GM23248 (cell line): ENCODE results near the gene SECISBP2L. TPM values are rescaled to one million over a fixed set of nuclear protein-coding genes. Genes with fewer than 3 reads are reported as not detected.

Experiments used
- DNase-seq: peaks from one replicate; pipeline ENCODE4 v3.0.0-alpha.2; 2015
- H2AFZ ChIP-seq: fragments of 200-600 bp; sonication (generic); 2 replicates; pipeline ENCODE4 v1.6.1; 2016; ENCODE audit warnings: antibody characterized with exemption
- H3F3A ChIP-seq: fragments of 200-600 bp; sonication (generic); 2 replicates; pipeline ENCODE4 v1.6.1; 2016; ENCODE audit warnings: mild to moderate bottlenecking, antibody characterized with exemption, mixed run types; ENCODE audit not compliant: insufficient read depth
- H3K27ac ChIP-seq: fragments of 200-600 bp; sonication (generic); 2 replicates; pipeline ENCODE4 v1.5.1; 2016; ENCODE audit warnings: mild to moderate bottlenecking
- H3K27me3 ChIP-seq: fragments of 200-600 bp; sonication (generic); replicated peaks from 2 replicates; pipeline ENCODE4 v1.6.1; 2016; ENCODE audit warnings: mild to moderate bottlenecking; ENCODE audit not compliant: insufficient read depth
- H3K36me3 ChIP-seq: fragments of 200-600 bp; sonication (generic); 2 replicates; pipeline ENCODE4 v1.6.1; 2016; ENCODE audit warnings: low read depth, mild to moderate bottlenecking
- H3K4me1 ChIP-seq: fragments of 200-600 bp; sonication (generic); 2 replicates; pipeline ENCODE4 v1.6.1; 2016; ENCODE audit warnings: mild to moderate bottlenecking; ENCODE audit not compliant: insufficient read depth
- H3K4me2 ChIP-seq: fragments of 200-600 bp; sonication (generic); one replicate; pipeline ENCODE4 v1.6.1; 2016; ENCODE audit warnings: mild to moderate bottlenecking; ENCODE audit not compliant: unreplicated experiment
- H3K4me3 ChIP-seq: fragments of 200-600 bp; sonication (generic); 2 replicates; pipeline ENCODE4 v1.5.1; 2016; ENCODE audit warnings: mild to moderate bottlenecking
- H3K79me2 ChIP-seq: fragments of 200-600 bp; sonication (generic); 2 replicates; pipeline ENCODE4 v1.6.1; 2016; ENCODE audit warnings: mild to moderate bottlenecking; ENCODE audit not compliant: insufficient read depth
- H3K9ac ChIP-seq: fragments of 200-600 bp; sonication (generic); 2 replicates; pipeline ENCODE4 v1.6.1; 2016; ENCODE audit warnings: mild to moderate bottlenecking
- H3K9me2 ChIP-seq: fragments of 200-600 bp; sonication (generic); 2 replicates; pipeline ENCODE4 v1.6.1; 2016; ENCODE audit warnings: mixed run types, mild to moderate bottlenecking, moderate library complexity; ENCODE audit not compliant: insufficient read depth
- H3K9me3 ChIP-seq: fragments of 200-600 bp; sonication (generic); one replicate; pipeline ENCODE4 v1.6.1; 2017; ENCODE audit warnings: low read depth
- H4K20me1 ChIP-seq: fragments of 200-600 bp; sonication (generic); 2 replicates; pipeline ENCODE4 v1.6.0; 2016; ENCODE audit not compliant: insufficient read depth
- EZH2 ChIP-seq: fragments of 200-600 bp; sonication (generic); IDR thresholded peaks from 2 replicates; pipeline ENCODE4 v1.6.1; 2018; ENCODE audit warnings: antibody characterized with exemption, mild to moderate bottlenecking; ENCODE audit not compliant: insufficient read depth, poor library complexity, severe bottlenecking
- EZH2phosphoT487 ChIP-seq: fragments of 200-600 bp; sonication (generic); IDR thresholded peaks from 2 replicates; pipeline ENCODE4 v1.6.1; 2018; ENCODE audit warnings: antibody characterized with exemption, moderate library complexity, mild to moderate bottlenecking, low read depth; ENCODE audit not compliant: insufficient read depth
- WGBS, 2 experiments: methylation state at CpG; one replicate each; pipeline ENCODE4 v1.1.6; 2015 to 2017; ENCODE audit warnings: low lambda C conversion rate in 2 of 2, low coverage in 1 of 2; ENCODE audit errors: missing lambda C conversion rate in 2 of 2; 5-methylcytosine and 5-hydroxymethylcytosine counted together
- in situ Hi-C: fragments of 300-500 bp; cut with MboI; formaldehyde crosslinking; loops from 2 replicates; pipeline ENCODE4 v1.15.0; 2020
- polyA plus RNA-seq: library from polyadenylated mRNA; unstranded; fragments of >200 nt; fragmentation: Nextera tagmentation; extraction: Ambion mirVana; gene quantifications from 2 replicates; pipeline ENCODE4 v1.2.1, GENCODE V29; 2016
- total RNA-seq: library from RNA; depleted of rRNA; stranded (reverse); fragments of >200 nt; shearing (Covaris generic); gene quantifications from 2 replicates; pipeline ENCODE4 v1.2.3, GENCODE V29; 2014

The SECISBP2L gene
- total and polyA plus RNA-seq, 2 experiments from 2014 or later, result 26.8 to 29.8 TPM

GRCh38 chr15:49037546-49037940 is 8.7 kb downstream of the SECISBP2L start:
- Histone ChIP-seq H3K4me2 (peak overlapping the region; percentile 41), H3K27me3 (no peaks in the 10 kb centered on the region), H3F3A (peaks cover 18% of the 10 kb centered on the region; the same call in 1 of the 2 replicates), H3K9ac (no peak overlapping the region), H3K4me3 (no peak overlapping the region), H3K36me3 (peaks cover 23% of the 10 kb centered on the region), H3K9me3 (no peaks in the 10 kb centered on the region), H4K20me1 (no peaks in the 10 kb centered on the region; the same call in 1 of the 2 replicates), H2AFZ (no peak overlapping the region), H3K4me1 (peaks cover 39% of the 10 kb centered on the region), H3K9me2 (no peaks in the 10 kb centered on the region), H3K27ac (peak overlapping the region; percentile 25), H3K79me2 (peaks cover 100% of the 10 kb centered on the region)
- DNase-seq, result peak; percentile 13
- no peak for TF ChIP-seq EZH2phosphoT487
- TF ChIP-seq EZH2, result no peak
- in situ Hi-C loops, result no loop called here

GRCh38 chr15:49036650-49037545 is 9.3 kb downstream of the SECISBP2L start:
- peak overlapping the region; percentile 72 for H3K4me2 ChIP-seq
- no peak overlapping the region for H2AFZ ChIP-seq
- H3K4me1 ChIP-seq, result peaks cover 39% of the 10 kb centered on the region
- DNase-seq, result peak; percentile 64
- H3F3A ChIP-seq, result peaks cover 18% of the 10 kb centered on the region; the same call in 1 of the 2 replicates
- H4K20me1 ChIP-seq, result no peaks in the 10 kb centered on the region; the same call in 1 of the 2 replicates
- H3K9ac ChIP-seq, result no peak overlapping the region
- H3K36me3 ChIP-seq, result peaks cover 28% of the 10 kb centered on the region
- in situ Hi-C loops, result no loop called here
- H3K79me2 ChIP-seq, result peaks cover 100% of the 10 kb centered on the region
- H3K27ac ChIP-seq, result 0 out of 2 replicates have a peak overlapping the region, but pooled peaks have one; percentile 25
- no peak for TF ChIP-seq EZH2
- TF ChIP-seq EZH2phosphoT487, result no peak
- H3K4me3 ChIP-seq, result peak overlapping the region; percentile 15; the same call in 1 of the 2 replicates
- no peaks in the 10 kb centered on the region for H3K27me3 ChIP-seq
- no peaks in the 10 kb centered on the region for H3K9me3 ChIP-seq
- no peaks in the 10 kb centered on the region for H3K9me2 ChIP-seq
- 57 to 63% methylated on average over 3 of the region's 3 CpGs for WGBS, 2 experiments

GRCh38 chr15:49035825-49036224 is 10.4 kb downstream of the SECISBP2L start:
- H4K20me1 ChIP-seq, result no peaks in the 10 kb centered on the region; the same call in 1 of the 2 replicates
- peaks cover 18% of the 10 kb centered on the region; the same call in 1 of the 2 replicates for H3F3A ChIP-seq
- no peak overlapping the region for H2AFZ ChIP-seq
- no peak for DNase-seq
- peaks cover 30% of the 10 kb centered on the region for H3K4me1 ChIP-seq
- H3K36me3 ChIP-seq, result peaks cover 35% of the 10 kb centered on the region
- no peak overlapping the region for H3K4me2 ChIP-seq
- no peak overlapping the region for H3K27ac ChIP-seq
- H3K9me2 ChIP-seq, result no peaks in the 10 kb centered on the region
- no peaks in the 10 kb centered on the region for H3K27me3 ChIP-seq
- H3K9ac ChIP-seq, result no peak overlapping the region
- H3K4me3 ChIP-seq, result no peak overlapping the region
- 90 to 91% methylated on average over 2 of the region's 2 CpGs for WGBS, 2 experiments
- H3K79me2 ChIP-seq, result peaks cover 100% of the 10 kb centered on the region
- TF ChIP-seq EZH2 (no peak), EZH2phosphoT487 (no peak)
- in situ Hi-C loops, result no loop called here
- H3K9me3 ChIP-seq, result no peaks in the 10 kb centered on the region

- TF ChIP-seq EZH2phosphoT487 (no peak), EZH2 (no peak)
- peaks cover 97% of the 10 kb centered on the region for H3K79me2 ChIP-seq
- H3K27ac ChIP-seq, result no peak overlapping the region
- no peak overlapping the region for H3K4me3 ChIP-seq
- H3K36me3 ChIP-seq, result peaks cover 54% of the 10 kb centered on the region
- H3K9me3 ChIP-seq, result no peaks in the 10 kb centered on the region
- 90 to 94% methylated on average over 5 of the region's 5 CpGs for WGBS, 2 experiments
- no peak for DNase-seq
- no peaks in the 10 kb centered on the region for H3K9me2 ChIP-seq
- peaks cover 18% of the 10 kb centered on the region for H3K4me1 ChIP-seq
- in situ Hi-C loops, result no loop called here
- H3K4me2 ChIP-seq, result no peak overlapping the region
- no peak overlapping the region for H3K9ac ChIP-seq
- H3K27me3 ChIP-seq, result no peaks in the 10 kb centered on the region
- peaks cover 12% of the 10 kb centered on the region; the same call in 1 of the 2 replicates for H3F3A ChIP-seq
- no peak overlapping the region for H2AFZ ChIP-seq
- H4K20me1 ChIP-seq, result no peaks in the 10 kb centered on the region; the same call in 1 of the 2 replicates
Observed at GRCh38 chr15:49032601-49033145, 13.6 kb downstream of the SECISBP2L start.
